Adipocyte (in vitro differentiated cells): ENCODE data around the gene CLEC1A.

Source experiments
- DNase-seq: peaks from one replicate; pipeline ENCODE4 v3.0.0-alpha.2; 2015; ENCODE audit warnings: low read depth
- H3K27me3 ChIP-seq: replicated peaks from 2 replicates; pipeline ENCODE4 v1.7.0; 2013; ENCODE audit warnings: mild to moderate bottlenecking, low read length, moderate library complexity; ENCODE audit not compliant: control insufficient read depth, insufficient read depth
- H3K36me3 ChIP-seq: 2 replicates; pipeline ENCODE4 v1.7.0; 2013; ENCODE audit warnings: low read length, mild to moderate bottlenecking, moderate library complexity; ENCODE audit not compliant: control insufficient read depth, insufficient read depth, severe bottlenecking
- H3K4me1 ChIP-seq: 2 replicates; pipeline ENCODE4 v1.7.0; 2013; ENCODE audit warnings: mild to moderate bottlenecking, low read length, moderate library complexity; ENCODE audit not compliant: control insufficient read depth, insufficient read depth
- H3K4me3 ChIP-seq: 2 replicates; pipeline ENCODE4 v1.7.0; 2013; ENCODE audit warnings: mild to moderate bottlenecking, low read length, moderate library complexity
- H3K9ac ChIP-seq: 2 replicates; pipeline ENCODE4 v1.7.0; 2013; ENCODE audit warnings: mild to moderate bottlenecking, low read length, moderate library complexity
- H3K9me3 ChIP-seq: 2 replicates; pipeline ENCODE4 v1.7.0; 2013; ENCODE audit warnings: mild to moderate bottlenecking, low read length, moderate library complexity; ENCODE audit not compliant: control insufficient read depth

Gene CLEC1A

DNA sequence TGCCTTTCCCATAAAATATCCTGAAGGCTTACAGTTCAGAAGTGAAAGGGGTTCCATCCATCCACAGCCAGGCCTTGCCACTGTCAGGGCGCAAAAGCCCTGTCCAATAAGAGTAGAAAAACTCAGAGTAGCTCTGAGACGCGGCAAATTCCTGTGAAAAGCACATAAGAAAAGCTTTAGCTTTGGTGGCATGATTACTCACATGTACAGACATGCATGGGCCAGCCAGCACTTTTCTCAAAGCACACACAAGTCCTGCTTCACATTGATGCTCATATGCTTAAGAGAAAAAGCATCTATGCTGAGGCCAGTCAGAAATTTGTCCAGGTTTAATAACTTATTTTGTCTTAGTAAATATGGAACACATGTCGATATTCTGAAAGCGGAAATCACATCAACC lies 25.5 kb downstream of the CLEC1A start:
- Histone ChIP-seq H3K27me3 (peaks cover 5% of the 10 kb centered on the region), H3K9me3 (no peaks in the 10 kb centered on the region), H3K4me3 (no peak overlapping the region), H3K4me1 (peaks cover 14% of the 10 kb centered on the region), H3K36me3 (no peaks in the 10 kb centered on the region), H3K9ac (no peak overlapping the region)
- no peak for DNase-seq

GRCh38 chr12:10072131-10072530 lies 26.7 kb downstream of the CLEC1A start:
- Histone ChIP-seq H3K27me3 (peaks cover 5% of the 10 kb centered on the region), H3K4me3 (no peak overlapping the region), H3K4me1 (peaks cover 18% of the 10 kb centered on the region)

DNA sequence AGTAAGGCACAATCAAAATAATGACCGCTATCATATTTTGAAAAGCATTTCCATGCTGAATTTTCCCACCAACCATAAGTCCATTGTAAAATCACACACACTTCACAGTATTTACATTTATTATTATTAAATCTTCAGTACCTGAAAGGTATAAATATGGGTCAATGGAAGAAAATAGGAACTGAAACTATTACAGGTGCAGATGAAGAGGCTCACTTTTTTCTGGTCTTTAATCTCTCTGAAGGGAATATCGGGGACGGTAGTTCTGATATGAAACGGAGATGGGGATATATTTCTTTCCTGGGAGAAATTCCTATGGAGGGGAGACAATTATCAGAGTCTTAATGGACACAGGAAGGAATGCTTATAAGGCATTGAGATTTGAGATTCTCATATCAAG lies 28.4 kb downstream of the CLEC1A start:
- no peaks in the 10 kb centered on the region for H3K36me3 ChIP-seq
- H3K9me3 ChIP-seq, result no peaks in the 10 kb centered on the region
- peaks cover 27% of the 10 kb centered on the region for H3K4me1 ChIP-seq
- no peak for DNase-seq
- H3K27me3 ChIP-seq, result no peaks in the 10 kb centered on the region
- no peak overlapping the region for H3K4me3 ChIP-seq
- H3K9ac ChIP-seq, result no peak overlapping the region

More at GRCh38 chr12:10072131-10072530, 26.7 kb downstream of the CLEC1A start:
- DNase-seq, result no peak
- no peaks in the 10 kb centered on the region for H3K9me3 ChIP-seq
- no peak overlapping the region for H3K9ac ChIP-seq
- H3K36me3 ChIP-seq, result no peaks in the 10 kb centered on the region

GRCh38 chr12:10069976-10070375 lies 28.8 kb downstream of the CLEC1A start:
- DNase-seq, result no peak
- H3K9ac ChIP-seq, result no peak overlapping the region

DNA sequence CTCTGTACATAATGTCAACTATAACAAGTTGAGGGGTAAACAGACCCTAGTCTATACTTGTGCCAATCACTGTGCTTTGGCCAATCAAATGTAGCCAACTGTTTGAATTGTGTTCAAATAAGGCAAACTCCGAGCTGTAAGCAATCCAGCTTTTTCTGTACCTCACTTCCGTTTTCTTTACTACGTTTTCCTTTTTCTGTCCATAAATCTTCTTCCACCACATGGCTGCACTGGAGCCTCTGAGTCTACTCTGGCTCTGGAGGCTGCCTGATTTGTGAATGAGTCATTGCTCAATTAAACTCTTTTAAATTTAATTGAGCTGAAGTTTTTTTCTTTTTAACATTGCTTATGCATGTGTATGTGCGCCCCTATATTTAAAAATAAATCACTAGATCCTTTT lies 29.7 kb downstream of the CLEC1A start:
- Histone ChIP-seq H3K27me3 (no peaks in the 10 kb centered on the region), H3K4me1 (peaks cover 27% of the 10 kb centered on the region), H3K4me3 (peak overlapping the region; percentile 46), H3K36me3 (no peaks in the 10 kb centered on the region), H3K9ac (no peak overlapping the region), H3K9me3 (no peaks in the 10 kb centered on the region)
- no peak for DNase-seq

More at GRCh38 chr12:10069976-10070375, 28.8 kb downstream of the CLEC1A start:
- Histone ChIP-seq H3K36me3 (no peaks in the 10 kb centered on the region), H3K27me3 (no peaks in the 10 kb centered on the region), H3K9me3 (no peaks in the 10 kb centered on the region), H3K4me1 (peaks cover 27% of the 10 kb centered on the region), H3K4me3 (no peak overlapping the region)

GRCh38 chr12:10068644-10069043 lies 30.1 kb downstream of the CLEC1A start:
- no peak overlapping the region for H3K9ac ChIP-seq
- no peak for DNase-seq
- no peaks in the 10 kb centered on the region for H3K9me3 ChIP-seq
- H3K4me3 ChIP-seq, result peak overlapping the region; percentile 46
- H3K4me1 ChIP-seq, result peaks cover 27% of the 10 kb centered on the region
- no peaks in the 10 kb centered on the region for H3K36me3 ChIP-seq
- H3K27me3 ChIP-seq, result no peaks in the 10 kb centered on the region

DNA sequence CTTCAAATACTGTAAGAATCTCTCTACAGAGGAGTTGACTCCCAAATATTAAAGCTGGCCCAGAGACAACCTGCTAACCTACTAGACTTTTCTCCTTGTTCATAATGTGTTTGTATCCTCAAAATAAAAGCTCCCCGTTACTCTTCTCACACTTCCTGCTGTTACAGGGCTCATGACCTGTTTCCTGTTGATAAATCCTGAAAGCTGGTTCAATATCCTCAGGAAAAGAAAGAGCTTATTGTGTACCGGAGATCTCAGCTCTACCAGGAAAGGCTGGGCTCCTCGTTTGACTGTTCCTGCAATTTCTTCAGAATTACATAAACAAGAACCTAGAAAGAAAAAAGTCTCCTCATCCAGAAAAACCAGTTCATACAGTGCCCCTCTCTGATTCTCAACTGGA lies 30.8 kb downstream of the CLEC1A start:
- DNase-seq, result no peak
- Histone ChIP-seq H3K4me1 (peaks cover 27% of the 10 kb centered on the region), H3K4me3 (no peak overlapping the region), H3K9ac (no peak overlapping the region), H3K27me3 (no peaks in the 10 kb centered on the region), H3K9me3 (no peaks in the 10 kb centered on the region), H3K36me3 (no peaks in the 10 kb centered on the region)

DNA sequence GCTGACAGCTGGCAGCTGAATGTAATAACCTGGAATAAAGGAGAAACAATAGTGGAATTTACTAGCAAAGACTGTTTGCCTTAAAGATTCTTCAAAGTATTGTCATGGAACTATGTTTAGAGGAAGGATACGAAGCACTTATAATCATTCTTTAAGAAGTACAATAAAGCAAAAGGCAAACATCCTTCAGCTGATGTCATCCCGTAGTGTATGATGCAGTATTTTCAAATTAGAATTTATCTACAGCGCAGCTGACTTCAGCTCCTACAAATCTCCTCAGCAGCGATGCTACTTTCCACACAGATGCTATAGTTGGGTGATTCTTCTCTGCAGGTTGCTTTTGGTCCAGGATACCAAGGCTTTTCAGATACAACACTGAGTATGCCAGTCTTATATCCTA lies 31.5 kb downstream of the CLEC1A start:
- DNase-seq, result no peak
- no peaks in the 10 kb centered on the region for H3K9me3 ChIP-seq
- no peak overlapping the region for H3K9ac ChIP-seq
- no peaks in the 10 kb centered on the region for H3K36me3 ChIP-seq
- H3K4me1 ChIP-seq, result peaks cover 27% of the 10 kb centered on the region
- H3K4me3 ChIP-seq, result no peak overlapping the region
- no peaks in the 10 kb centered on the region for H3K27me3 ChIP-seq

DNA sequence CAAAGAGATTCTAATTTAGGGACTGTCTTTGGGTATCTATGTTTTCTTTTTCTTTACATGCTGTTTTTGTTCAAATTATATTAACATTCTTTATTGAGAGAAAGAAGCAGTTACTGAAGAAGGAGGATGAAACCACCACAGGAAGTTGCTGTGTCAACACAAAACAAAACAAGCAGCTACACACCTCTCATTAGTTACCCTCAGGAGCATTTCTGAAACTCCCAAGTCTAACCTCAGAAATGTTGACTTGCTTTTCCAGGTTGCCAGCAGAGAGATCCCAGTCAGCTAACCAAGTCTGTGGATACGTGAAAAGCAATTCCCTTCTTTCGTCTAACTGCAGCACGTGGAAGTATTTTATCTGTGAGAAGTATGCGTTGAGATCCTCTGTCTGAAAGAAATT lies 33.5 kb downstream of the CLEC1A start:
- Histone ChIP-seq H3K9me3 (no peaks in the 10 kb centered on the region), H3K27me3 (no peaks in the 10 kb centered on the region), H3K4me1 (peaks cover 27% of the 10 kb centered on the region), H3K36me3 (no peaks in the 10 kb centered on the region), H3K9ac (no peak overlapping the region), H3K4me3 (no peak overlapping the region)
- no peak for DNase-seq

DNA sequence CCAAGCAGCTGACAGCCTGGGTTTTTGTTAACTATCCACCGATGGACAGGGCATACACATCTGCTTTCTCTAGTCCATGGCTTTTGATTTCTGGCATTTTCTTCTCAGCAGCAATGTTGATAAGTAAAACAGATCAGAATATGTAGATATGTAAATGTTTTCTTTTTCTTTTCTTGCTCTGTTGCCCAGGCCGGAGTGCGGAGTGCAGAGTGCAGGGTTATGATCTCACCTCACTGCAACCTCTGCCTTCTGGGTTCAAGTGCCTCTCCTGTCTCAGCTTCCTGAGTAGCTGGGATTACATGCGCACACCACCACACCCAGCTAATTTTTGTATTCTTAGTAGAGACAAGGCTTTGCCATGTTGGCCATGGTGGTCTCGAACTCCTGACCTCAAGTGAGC lies 40.4 kb downstream of the CLEC1A start:
- Histone ChIP-seq H3K4me3 (no peak overlapping the region), H3K4me1 (no peaks in the 10 kb centered on the region), H3K9me3 (no peaks in the 10 kb centered on the region), H3K36me3 (no peaks in the 10 kb centered on the region), H3K9ac (no peak overlapping the region), H3K27me3 (no peaks in the 10 kb centered on the region)
- DNase-seq, result no peak

- Histone ChIP-seq H3K9ac (no peak overlapping the region), H3K36me3 (no peaks in the 10 kb centered on the region), H3K9me3 (peaks cover 11% of the 10 kb centered on the region), H3K4me1 (no peaks in the 10 kb centered on the region), H3K4me3 (no peak overlapping the region), H3K27me3 (no peaks in the 10 kb centered on the region)
- no peak for DNase-seq
These were observed 46.4 kb downstream of the CLEC1A start for GRCh38 chr12:10052193-10052913.

DNA sequence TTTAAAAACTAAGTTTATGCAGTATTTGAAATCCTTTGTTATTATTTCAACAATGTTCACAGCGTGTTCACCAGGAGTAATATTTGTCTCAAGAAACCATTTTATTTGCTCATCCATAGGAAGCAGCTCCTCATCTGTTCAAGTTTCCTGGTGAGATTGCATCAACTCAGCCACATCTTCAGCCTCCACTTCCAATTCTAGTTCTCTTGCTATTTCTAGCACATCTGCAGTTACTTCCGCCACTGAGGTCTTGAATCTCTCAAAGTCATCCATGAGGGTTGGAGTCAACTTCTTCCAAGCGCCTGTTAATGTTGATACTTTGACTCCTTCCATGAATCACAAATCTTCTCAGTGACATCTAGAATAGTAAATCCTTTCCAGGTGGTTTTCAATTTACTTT lies 50.3 kb downstream of the CLEC1A start:
- Histone ChIP-seq H3K9ac (no peak overlapping the region), H3K27me3 (peaks cover 4% of the 10 kb centered on the region), H3K4me3 (no peak overlapping the region), H3K36me3 (no peaks in the 10 kb centered on the region), H3K9me3 (peaks cover 11% of the 10 kb centered on the region), H3K4me1 (no peaks in the 10 kb centered on the region)
- no peak for DNase-seq
